Embryonic facial prominence (tissue), 1 donor: ENCODE data around the gene CALML6.

Source experiments
- DNase-seq: peaks from one replicate; pipeline ENCODE4 v3.0.0-alpha.2; 2016; ENCODE audit errors: extremely low spot score

The CALML6 gene

DNA sequence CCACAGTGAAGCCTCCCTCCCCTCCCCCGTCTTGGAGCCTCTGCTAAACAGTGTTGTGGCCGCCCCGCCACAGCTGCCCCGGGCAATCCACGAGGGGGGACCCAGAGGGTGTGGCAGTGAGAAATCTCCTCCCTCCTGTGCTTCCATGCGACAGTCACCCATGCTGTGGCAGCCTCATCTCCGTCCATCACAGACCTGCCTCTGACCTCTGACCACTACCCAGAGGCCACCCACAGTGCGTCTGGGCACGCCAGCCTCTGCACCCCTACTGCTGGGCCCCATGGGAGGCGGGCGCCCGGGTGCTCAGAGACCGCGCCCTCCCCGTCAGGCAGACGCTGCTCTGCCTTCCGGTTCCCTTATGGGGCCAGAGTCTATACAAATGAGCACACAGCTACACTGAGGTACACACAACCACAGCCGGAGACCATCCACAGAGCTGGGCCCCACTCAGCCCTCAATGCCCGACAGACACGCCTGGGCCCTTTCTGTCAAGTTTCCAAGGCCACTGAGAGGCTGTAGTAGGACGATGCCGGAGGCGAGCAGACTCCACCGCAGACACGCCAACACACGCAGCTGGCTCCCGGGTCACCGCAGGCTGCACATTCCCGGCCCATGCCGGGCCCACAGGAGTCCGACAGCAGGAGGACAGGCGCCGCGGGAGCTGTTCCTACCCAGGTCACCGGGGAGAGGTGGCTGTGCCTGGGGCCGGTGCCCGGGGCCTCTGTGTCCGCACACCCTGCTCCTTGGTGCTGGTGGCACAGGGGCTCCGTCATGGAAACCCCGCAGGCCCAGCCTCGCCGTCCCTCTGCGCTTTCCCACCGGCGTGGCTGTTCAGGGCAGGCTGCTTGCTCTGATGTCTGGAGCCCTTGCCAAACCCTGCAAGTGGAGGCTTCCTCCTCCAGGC, 27.9 kb downstream of the CALML6 start:
- DNase-seq, result no peak

DNA sequence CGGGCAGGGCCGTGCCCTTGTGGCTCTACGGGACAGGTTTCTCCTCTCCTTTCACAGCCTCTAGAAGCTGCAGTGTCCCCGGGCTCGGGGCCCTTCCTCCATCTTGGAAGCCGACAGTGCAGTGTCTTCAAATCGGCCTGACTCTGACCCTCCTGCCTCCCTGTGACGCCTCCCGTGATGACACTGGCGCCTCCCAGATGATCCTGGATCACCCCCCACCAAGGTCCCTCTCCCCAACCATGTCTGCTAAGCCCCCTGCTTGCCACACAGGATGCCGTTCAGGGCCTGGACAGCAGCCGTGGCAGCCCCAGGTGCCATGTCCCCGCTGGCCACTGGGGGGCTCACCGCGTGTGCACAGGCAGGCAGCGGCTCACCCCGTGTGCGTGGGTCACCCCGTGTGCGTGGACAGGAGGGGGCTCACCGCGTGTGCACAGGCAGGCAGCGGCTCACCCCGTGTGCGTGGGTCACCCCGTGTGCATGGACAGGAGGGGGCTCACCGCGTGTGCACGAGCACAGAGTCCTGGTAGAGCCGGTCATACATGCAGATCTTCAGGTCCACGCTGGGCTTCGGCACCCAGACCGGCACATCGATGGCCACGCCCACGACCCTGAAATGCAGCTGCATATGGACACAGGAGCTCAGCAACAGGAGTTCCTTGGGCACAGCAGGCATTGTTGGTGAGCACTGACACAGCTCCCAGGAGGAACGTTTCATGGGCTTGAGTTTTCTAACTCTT, 28.9 kb downstream of the CALML6 start:
- DNase-seq, result no peak

DNA sequence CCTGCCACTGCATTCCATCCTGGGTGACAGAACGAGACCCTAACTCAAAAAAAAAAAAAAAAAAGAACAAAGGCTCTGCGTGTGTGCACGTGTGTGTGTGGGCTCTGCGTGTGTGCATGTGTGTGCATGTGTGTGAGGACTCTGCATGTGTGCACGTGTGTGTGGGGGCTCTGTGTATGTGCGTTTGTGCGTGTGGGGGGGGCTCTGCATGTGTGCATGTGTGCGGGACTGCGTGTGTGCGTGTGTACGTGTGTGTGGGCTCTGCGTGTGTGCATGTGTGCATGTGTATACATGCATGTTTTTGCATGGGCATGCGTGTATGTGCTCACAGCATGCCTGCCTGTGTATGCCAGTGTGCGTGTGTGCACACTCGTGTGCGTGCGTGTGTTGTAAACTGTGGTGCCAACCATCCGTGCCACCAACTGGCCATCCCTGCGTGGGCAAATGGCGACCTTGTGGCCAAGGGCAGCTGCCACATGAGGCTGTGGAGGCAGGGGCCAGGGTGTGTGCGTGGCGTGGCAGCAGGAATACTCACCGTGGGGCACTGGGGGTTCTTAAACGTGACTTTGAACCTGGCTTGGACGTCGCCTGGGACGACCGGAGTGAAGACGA, 30.8 kb downstream of the CALML6 start:
- DNase-seq, result no peak

DNA sequence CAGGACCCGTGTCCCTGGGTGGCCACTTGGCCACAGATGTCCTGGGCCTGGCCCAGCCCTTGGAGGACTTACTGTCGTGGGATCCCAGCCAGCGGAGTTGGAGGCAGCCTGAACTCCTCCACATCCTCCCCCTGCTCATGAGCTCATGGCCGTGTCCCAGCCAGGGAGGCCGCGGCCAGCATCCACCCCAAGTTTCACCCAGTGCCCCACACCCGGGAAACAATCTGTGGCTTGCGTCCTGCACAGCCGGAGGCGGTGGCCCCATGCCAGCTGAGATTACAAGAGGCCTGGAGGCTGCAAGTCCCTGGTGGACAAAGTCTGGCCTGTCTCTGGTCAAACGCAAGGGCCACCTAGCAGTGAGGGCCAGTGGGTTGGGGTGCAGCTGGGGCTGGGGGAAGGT, 31.5 kb downstream of the CALML6 start:
- no peak for DNase-seq

DNA sequence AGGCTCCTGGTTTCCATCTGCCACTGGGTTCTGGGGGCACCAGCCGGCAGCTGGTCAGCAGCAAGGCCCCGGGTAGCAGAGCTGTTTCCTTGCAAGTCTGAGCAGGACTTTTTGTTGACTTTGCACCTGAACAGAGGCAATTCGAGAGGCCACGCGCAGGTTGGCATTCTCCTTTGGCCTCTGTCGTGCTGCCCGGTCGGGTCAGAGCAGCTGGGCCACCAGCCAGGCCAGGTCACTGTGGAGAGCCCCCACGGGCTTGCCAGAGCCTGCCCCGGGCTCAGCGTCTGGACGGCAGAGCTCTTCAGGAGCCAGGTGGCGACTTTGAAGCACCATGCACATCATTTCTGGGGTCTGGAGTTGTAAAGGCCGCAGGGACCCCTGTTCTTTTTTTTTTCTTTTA, 32.4 kb downstream of the CALML6 start:
- no peak for DNase-seq

DNA sequence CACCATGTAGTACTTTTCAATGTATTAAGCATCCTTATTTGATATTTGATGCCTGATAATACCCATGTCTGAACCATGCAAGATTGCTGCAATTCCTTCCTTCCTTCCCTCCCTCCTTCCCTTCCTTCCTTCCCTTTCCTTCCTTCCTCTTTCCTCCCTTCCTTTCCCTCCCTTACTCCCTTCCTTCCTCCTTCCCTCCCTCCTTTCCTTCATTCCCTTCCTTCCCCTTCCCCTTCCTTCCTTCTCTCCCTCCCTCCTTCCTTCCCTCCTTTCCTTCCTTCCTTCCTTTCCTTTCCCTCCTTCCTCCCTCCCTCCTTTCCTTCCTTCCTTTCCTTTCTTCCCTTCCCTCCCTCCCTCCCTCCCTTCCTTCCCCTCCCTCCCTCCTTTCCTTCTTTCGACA, 33.7 kb downstream of the CALML6 start:
- no peak for DNase-seq

DNA sequence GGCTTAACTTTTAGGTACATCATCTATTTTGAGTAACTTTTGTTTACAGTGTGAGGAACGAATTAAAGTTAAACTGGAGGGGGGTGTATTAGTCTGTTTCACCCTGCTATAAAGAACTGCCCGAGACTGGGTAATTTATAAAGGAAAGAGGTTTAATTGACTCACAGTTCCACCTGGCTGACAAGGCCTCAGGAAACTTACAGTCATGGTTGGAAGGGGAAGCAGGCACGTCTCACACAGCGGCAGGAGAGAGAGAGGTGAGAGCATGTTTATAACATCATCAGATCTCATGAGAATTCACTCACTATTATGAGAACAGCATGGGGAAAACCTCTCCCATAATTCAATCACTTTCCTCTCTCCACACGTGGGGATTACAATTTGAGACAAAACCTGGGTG, 35.9 kb downstream of the CALML6 start:
- DNase-seq, result no peak

DNA sequence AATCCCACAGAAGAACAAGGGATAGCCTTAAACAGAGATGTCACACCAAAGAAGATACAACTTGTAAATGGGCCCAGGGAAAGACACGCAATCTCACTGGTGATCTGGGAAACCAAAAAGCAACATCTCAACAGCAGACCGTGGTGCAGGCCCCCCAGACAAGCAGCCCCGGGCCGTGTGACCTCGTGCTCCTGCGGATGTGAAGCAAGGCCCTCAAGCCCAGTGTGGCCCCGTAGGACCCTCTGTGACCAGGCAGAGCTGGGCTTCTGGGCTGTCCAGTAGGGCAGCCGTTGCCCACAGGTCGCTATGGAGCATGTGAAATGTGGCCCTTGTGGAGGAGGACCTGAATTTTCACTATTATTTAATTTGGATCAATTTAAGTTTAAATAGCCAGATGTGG, 39.0 kb downstream of the CALML6 start:
- DNase-seq, result no peak

DNA sequence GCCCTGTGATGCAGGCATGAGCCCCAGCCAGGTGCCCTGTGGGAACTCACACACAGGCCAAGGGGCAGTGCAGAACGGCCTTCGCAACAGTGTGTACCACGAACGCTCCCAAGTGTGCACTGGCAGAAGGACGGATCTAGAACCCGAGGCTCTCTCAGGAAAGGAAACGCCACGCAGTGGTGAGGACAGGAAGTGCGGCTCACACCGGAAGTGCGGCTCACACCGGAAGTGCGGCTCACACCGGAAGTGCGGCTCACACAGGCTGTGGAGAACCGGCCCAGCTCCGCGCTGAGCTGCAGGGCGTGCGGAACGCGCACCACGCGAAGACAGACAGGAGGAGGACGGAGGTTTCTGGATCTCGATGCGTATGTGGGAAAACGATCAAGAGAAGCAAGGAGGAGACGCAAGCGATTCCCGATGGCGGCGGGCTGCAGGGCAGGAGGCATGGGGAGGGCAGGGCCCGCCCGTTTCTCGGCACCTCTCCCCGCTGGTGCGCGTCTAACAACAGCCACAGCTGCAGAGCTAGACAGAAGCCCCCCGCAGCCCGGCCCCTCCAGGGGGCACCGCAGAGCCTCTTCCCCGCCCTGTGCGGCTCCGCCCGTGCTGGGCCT, 39.9 kb downstream of the CALML6 start:
- DNase-seq, result no peak

DNA sequence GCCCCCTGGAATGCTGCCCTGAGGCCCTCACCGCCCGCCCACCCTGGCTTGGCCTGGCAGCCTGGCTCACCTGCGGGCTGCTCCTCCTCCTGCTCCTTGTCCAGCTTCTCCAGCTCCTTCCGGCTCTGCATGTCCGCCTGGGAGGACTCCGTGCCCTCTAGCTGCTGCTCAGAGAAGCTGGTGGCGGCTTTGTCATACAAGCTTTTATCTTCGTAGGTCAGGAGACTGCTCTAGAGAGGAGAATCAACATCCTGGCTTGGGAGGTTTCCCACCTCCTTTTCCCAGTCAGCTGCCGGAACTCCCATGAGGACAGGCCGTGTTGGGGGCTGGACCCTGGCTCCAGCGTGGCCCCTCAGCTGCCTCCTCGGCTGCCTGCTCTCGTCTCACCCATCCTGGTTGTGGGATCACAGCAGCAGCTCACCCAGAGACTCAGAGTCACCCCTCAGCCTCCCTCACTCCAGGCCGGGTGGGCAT, 40.6 kb downstream of the CALML6 start:
- no peak for DNase-seq

DNA sequence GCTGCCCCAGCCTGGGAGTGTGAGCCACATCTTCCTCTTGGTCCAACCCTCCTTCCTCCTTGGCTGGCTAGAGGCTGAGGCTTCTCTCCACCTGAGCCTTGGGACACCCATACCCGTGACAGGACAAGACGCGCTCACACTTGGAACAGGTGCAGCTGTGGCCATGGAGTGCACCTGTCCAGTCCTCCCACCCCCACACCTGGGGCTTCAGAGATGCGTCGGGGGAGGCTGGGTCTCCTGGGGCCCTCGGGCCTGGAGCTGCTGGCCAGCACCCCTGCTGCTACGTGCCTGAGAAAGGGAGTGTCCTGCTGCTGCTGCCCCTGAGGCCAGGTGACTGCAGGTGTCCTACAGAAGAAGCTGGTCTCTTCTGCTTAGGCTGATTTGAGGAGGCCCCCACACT, 41.0 kb downstream of the CALML6 start:
- DNase-seq, result no peak

DNA sequence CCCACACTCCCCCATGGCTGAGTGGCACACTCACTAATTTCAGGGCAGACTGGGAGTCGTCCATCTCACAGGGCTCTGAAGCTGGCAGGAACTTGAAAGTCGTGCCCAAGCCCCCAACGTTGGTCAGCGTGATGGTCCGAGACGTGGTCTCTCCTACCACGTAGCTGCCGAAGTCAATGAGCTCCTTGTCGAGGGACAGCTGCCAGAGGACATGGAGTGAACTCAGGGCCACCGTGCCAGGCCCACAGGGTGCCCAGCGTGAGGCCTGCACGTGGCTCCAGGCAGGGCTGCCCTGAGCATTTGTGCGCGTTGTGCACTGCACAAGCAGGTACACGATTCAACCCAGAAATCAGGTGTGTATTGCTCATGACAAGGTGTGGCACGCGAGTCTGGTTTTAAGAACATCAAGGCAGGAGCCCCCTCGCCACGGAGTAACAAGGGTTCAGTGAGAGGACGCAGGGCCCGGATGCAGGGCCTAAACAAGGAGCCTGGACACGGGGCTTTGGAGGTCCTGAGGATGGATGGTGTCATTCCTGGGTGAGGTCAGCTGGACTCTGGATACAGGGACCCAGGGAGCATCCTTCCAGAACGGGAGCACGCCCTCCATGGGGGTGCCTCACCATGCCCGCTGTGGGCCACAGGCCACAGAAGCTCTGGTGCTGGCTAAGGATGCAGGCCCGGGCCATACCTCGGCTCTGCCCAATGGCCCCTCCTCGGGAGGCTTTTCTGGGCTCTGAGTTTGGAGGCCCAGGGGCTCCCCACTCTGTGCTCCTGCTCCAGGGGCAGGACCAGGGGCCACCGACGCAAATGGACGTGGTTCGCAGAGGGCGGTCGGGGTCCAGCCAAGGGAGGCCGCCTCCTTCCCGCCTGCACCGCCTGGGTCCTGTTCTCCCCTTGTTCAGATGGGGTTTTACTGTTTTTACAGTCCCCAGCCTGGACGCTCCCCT, 41.8 kb downstream of the CALML6 start:
- no peak for DNase-seq

DNA sequence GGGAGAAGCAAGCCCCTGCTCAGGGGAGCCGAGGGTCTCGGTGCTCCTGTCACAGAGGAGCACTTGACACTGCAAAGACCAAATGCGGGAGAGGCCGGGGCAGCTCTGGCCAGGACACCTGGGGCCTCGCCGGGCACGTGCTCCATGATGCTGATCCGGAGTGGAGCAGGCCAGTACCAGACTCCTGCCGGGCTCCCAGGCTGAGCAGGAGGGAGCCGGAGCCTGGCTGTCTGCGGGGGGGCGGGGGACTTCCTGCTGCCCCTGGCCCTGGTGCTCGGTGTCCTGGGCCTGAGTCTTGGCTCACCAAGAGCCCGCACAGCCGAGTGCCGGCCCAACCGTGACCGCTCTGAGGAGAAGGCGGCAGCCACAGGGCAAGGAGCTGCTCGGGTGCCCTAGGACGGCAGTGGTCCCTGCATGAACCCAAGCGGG, 42.5 kb downstream of the CALML6 start:
- DNase-seq, result no peak

DNA sequence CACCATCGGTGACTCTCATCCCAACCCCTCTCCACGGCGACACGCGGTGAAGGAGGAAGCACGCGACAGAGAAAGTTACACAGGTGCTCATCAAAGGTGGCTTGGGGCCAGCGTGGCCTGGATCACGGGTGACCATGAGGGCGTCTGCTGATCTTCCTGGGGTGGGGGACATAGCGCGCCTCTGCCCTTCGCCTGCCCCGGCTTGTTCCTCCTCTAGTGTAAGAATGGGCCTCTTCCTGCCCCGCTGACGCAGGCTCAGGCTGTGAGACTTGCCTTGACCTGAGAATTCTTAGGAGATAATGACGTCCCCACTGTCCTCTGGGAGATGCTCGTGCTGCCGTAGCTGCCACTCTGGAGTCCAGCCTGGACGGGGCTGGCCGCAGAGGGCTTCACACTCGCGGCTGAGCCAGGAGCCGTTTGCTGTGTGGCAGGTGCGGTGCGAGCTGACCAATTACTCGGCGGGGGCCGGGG, 43.0 kb downstream of the CALML6 start:
- DNase-seq, result no peak

DNA sequence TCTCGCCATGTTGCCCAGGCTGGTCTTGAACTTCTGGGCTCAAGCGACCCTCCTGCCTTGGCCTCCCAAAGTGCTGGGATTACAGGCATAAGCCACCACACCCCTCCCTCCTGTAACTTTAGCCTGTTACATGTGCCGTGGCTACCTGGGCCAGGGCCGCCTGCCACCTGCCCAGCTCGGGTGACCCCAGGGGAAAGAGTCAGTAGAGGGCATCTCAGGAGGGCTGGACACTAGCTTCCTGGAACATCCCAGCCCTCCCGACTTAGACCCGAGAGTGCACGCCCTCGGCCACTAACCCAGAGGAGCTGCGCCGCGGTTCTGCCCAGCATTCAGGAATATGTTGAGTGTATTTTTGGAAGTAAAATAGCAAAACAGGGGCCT, 44.4 kb downstream of the CALML6 start:
- no peak for DNase-seq

DNA sequence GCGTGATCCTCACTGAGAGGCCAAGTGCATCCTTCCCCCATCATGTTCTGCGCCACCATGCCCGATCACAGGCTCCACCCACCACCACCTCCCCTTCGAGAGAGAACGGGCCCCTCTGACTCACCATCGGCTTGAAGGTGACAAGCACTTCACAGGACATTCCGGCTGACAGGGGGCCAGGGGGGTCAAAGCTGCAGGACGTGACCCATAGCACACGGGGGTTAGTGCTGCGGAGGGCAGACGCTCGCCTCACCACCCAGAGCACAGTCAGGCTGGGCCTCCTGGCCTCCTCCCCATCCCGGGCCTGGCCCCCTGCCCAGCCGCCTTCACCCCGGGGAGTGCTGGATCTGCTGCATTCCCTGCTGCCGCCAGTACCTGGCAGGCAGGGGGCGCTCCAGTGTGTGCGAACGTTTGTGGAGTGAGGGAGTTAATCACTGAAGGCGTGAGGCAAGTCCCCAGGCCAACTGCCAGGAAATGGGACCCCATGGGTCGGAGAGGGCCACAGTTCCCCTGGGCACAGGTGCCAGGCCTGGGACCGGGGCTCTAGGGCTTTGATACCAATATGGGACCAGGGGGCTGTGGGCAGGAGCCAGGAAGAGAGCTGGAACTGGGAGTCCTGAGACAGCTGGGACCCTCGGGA, 44.9 kb downstream of the CALML6 start:
- no peak for DNase-seq

DNA sequence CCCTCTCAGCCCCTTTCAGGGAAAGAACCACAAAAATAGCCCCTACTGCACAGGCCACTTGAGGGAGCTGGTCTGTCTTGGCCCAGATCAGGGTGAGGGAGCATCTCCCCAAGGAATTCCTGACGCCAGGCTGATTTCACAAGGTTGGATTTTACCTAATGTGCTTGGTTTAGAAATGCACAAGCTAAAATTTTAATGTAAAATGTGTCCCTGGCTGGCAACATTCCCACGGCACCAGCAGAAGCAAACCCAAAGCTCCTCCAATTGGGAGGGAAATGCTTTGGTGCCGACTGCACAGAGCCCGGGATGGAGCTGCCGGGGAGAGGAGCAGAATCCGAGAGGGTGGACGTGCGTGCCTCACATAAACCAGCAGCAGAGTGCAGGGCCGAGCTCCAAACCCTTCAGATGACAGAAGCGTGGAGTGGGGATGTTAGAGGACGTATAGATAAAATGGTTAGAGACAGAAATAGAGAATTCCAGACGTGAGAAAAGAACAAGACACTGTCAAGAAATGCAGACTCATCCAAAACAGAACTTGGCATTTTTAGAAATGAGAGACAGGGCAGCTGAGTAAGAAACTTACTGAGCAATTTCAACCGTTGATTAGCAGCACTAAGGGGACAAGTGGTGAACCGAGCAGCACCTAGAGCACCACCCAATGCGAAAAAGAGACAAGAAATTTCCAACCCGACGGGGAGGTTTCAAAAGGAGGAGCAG, 45.6 kb downstream of the CALML6 start:
- DNase-seq, result no peak

DNA sequence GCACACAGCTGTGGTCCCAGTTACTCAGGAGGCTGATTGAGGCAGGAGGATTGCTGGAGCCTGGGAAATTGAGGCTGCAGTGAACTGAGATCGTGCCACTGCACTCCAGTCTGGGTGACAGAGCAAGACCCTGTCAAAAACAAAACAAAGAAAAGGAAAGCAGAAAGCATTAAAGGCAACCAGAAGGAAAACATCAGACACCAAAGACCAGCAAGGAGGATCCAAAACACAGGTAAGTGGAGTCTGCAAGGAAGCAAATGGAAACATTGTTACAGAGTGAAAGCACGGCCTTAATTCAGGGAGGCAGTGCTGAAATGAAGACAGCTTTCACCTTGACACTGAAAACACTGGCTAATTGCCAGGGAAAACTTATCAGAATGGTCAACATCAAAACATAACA, 47.7 kb downstream of the CALML6 start:
- no peak for DNase-seq

DNA sequence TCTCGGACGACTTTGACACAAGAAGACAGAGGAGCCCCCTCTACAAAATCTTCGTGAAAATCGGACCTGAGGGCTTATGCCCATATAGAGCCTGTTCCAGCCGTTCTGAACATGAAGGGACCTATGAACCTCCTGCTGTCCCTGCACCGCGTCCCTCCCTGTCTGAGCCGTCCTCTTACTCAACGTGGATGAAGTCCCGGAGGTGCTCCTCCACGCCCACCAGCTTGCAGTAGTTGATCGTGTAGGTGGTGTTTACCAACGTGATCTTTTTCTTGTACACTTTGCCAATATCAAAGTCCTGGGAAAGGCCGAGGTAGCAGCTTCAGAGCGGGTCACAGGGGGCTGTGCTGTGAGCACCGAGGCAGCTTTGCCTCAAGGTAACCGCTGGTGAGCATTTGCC, 48.5 kb downstream of the CALML6 start:
- no peak for DNase-seq

DNA sequence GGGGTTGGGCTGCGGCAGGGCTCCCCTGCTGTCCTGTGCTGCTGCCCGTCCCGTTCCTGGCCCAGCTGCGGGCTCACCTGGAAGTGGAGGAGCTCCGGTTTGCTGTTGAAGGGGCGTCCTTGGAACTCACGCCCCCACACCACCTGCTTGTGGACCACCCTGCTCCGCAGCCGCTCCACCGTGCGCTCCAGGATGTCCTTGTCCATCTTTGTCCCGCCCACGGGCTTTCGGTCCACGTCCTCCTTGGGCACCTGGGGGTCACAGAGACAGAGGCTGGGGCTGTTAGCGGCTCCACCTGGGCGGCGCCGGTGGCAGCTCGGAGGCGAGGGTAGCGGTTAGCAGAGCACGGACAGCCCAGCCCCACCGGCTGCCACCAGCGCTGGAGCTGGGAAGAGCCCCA, 49.8 kb downstream of the CALML6 start:
- no peak for DNase-seq
